ENCODE data around the gene RFX3.

The RFX3 gene

DNA sequence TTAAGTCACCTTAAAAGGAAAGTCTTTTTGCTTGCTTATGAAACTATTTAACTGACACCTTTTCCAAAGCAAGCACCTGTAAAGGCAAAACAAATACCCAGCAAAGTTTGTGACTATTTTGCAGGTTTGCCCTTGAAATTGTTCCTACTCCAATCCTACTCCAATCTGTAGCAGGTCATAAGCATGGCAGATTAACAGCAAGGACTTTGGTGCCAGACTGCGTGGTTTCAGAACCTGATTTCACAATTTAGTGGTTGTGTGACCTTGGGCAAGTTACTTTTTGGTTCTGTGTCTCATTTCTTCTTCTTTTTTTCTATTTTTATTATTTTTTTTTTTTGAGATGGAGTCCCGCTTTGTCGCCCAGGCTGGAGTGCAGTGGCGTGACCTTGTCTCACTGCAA, 282.1 kb downstream of the RFX3 start:
- TF ChIP-seq CTCF (IDR thresholded peaks at IDR 0.05; ENCODE audit: control extremely low read depth, extremely low read depth, low read depth, missing control alignments), result no peak
- POLR2A ChIA-PET, result no interaction called here
- CTCF ChIA-PET, result interaction anchor here (1.4 to 1.7 kb wide), 2 partner anchors 9 to 198 kb away, joined by 4 read pairs; no protein-coding TSS in a partner anchor
- no peak for DNase-seq (ENCODE audit: extremely low spot score)

DNA sequence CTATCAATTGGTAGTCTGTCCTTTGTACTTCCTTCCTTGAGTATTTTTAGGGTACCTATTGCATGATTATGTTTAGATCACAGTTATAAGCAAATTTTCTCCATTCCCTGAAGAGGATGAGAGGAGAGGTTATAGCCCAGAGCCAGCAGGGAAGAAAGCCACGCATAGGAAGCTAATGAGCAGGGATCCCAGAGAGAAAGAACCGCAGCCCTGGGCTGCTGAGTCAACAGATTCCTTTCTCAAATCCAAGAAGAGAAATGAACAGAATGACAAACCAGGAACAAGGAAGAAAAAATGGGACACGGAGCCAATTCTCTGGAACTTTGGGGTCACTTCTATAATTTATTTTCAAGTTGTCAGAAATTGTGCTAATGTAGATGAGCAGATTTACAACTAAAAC, 284.5 kb downstream of the RFX3 start:
- POLR2A ChIA-PET, result no interaction called here
- CTCF ChIA-PET, result interaction anchor here (0.6 to 2.3 kb wide), 35 partner anchors 9 to 1097 kb away, joined by 3 to 43 read pairs (median 4); no protein-coding TSS in a partner anchor
- DNase-seq (ENCODE audit: extremely low spot score), result no peak
- no peak for TF ChIP-seq CTCF (IDR thresholded peaks at IDR 0.05; ENCODE audit: control extremely low read depth, extremely low read depth, low read depth, missing control alignments)

DNA sequence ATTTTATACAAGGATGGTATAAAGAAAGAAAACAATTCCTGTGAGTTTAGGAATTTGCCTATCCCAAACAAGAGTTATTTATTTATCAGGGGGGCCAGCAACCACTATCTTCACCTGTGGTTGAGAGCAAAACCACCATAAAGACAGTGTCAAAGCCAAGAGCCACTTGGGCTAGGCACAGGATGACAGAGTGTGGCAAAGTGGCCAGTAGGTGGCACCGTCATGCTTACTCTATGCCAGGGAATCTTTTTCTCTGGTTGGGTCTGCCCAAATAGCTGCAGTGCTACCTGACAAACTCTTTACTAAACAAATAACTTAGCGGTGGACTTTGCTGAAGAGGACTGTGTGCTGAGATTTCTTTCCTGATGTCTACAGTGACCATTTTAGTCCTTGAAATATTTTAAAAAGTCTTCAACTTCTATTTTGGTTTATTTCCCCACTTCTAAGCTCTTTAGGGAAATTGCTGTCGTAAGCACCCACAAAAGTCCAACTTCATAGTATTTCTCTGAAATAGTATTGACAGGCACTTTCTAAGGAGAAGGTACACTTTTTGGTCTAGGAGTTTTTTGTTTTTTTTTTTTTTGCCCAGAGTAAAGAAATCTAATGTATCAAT, 285.0 kb downstream of the RFX3 start:
- CTCF ChIA-PET, result interaction anchor here (0.6 to 2.3 kb wide), 35 partner anchors 10 to 1097 kb away, joined by 3 to 43 read pairs (median 4); no protein-coding TSS in a partner anchor
- peak; percentile 86 for TF ChIP-seq CTCF (IDR thresholded peaks at IDR 0.05; ENCODE audit: control extremely low read depth, extremely low read depth, low read depth, missing control alignments)
- DNase-seq (ENCODE audit: extremely low spot score), result peak; percentile 54
- POLR2A ChIA-PET, result no interaction called here

GRCh38 chr9:3239240-3239639, 286.6 kb downstream of the RFX3 start:
- POLR2A ChIA-PET, result no interaction called here
- no peak for TF ChIP-seq CTCF (IDR thresholded peaks at IDR 0.05; ENCODE audit: control extremely low read depth, extremely low read depth, low read depth, missing control alignments)
- CTCF ChIA-PET, result interaction anchor here (1.3 to 2.8 kb wide), 2 partner anchors 202 to 228 kb away, joined by 4 to 20 read pairs; no protein-coding TSS in a partner anchor
- DNase-seq (ENCODE audit: extremely low spot score), result no peak

GRCh38 chr9:3238236-3238635, 287.6 kb downstream of the RFX3 start:
- POLR2A ChIA-PET, result no interaction called here
- CTCF ChIA-PET, result interaction anchor here (1.3 to 2.8 kb wide), 3 partner anchors 203 to 852 kb away, joined by 3 to 20 read pairs (median 4); no protein-coding TSS in a partner anchor
- no peak for DNase-seq (ENCODE audit: extremely low spot score)
- TF ChIP-seq CTCF (IDR thresholded peaks at IDR 0.05; ENCODE audit: control extremely low read depth, extremely low read depth, low read depth, missing control alignments), result no peak

DNA sequence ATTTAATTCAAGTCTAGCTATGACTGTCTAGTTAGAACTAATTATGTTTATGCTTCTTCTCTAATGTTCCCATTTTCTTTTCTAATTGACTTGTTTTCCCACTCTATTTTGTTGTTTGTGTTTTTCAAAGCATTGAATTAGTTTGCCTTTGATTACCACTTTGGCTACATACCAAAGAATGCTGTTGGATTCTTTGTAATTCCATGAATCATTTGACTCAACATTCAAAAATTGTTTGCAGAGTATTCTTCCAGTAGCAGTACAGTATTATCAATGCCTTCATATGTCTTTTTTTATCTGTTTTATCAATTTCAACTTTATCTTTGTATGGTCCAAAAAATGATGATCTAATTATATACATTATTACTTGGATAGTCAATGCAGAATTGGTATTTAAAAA, 288.7 kb downstream of the RFX3 start:
- TF ChIP-seq CTCF (IDR thresholded peaks at IDR 0.05; ENCODE audit: control extremely low read depth, extremely low read depth, low read depth, missing control alignments), result no peak
- ChIA-PET POLR2A (no interaction called here), CTCF (interaction anchor here (0.8 to 1.6 kb wide), 2 partner anchors 11 to 204 kb away, joined by 3 to 5 read pairs; no protein-coding TSS in a partner anchor)
- no peak for DNase-seq (ENCODE audit: extremely low spot score)

All from GM10248 (cell line).